Endodermal cell (in vitro differentiated cells): ENCODE data around the gene ZNF574. TPM values are rescaled to one million over a fixed set of nuclear protein-coding genes. Genes with fewer than 3 reads are reported as not detected.

Source experiments
- DNase-seq: peaks from one replicate; pipeline ENCODE4 v3.0.0-alpha.2; 2017
- H3K27ac ChIP-seq: 2 replicates; pipeline ENCODE4 v1.5.1; 2013; ENCODE audit warnings: mild to moderate bottlenecking, low read depth, low read length, moderate library complexity
- H3K27me3 ChIP-seq: 2 replicates; pipeline ENCODE4 v1.6.1; 2013; ENCODE audit warnings: mild to moderate bottlenecking, low read length, moderate library complexity; ENCODE audit not compliant: insufficient read depth, control insufficient read depth, poor library complexity, severe bottlenecking
- H3K36me3 ChIP-seq: 2 replicates; pipeline ENCODE4 v1.7.0; 2013; ENCODE audit warnings: mild to moderate bottlenecking, low read length, moderate library complexity; ENCODE audit not compliant: control insufficient read depth, insufficient read depth
- H3K4me1 ChIP-seq: one replicate; pipeline ENCODE4 v1.7.0; 2013; ENCODE audit warnings: low read length; ENCODE audit not compliant: control insufficient read depth, insufficient read depth
- H3K4me3 ChIP-seq: 2 replicates; pipeline ENCODE4 v1.5.1; 2013; ENCODE audit warnings: mild to moderate bottlenecking, low read length, moderate library complexity
- H3K9ac ChIP-seq: 2 replicates; pipeline ENCODE4 v1.6.1; 2013; ENCODE audit warnings: mild to moderate bottlenecking, low read length, moderate library complexity; ENCODE audit not compliant: poor library complexity, severe bottlenecking; ENCODE audit errors: extremely low read depth
- H3K9me3 ChIP-seq: 2 replicates; pipeline ENCODE4 v1.6.1; 2013; ENCODE audit warnings: mild to moderate bottlenecking, low read length, moderate library complexity; ENCODE audit not compliant: control insufficient read depth
- H3K27ac Mint-ChIP-seq: 2 replicates; pipeline ENCODE4 v1.8.0; 2020; ENCODE audit warnings: mixed read lengths
- H3K27me3 Mint-ChIP-seq: 2 replicates; pipeline ENCODE4 v1.8.0; 2021; ENCODE audit warnings: mild to moderate bottlenecking, mixed read lengths; ENCODE audit not compliant: insufficient read depth
- H3K36me3 Mint-ChIP-seq: 2 replicates; pipeline ENCODE4 v1.8.0; 2020; ENCODE audit warnings: low read depth, mixed read lengths
- H3K4me1 Mint-ChIP-seq: 2 replicates; pipeline ENCODE4 v1.8.0; 2020; ENCODE audit warnings: mixed read lengths
- H3K4me3 Mint-ChIP-seq: 2 replicates; pipeline ENCODE4 v1.8.0; 2020; ENCODE audit warnings: mild to moderate bottlenecking, moderate library complexity, mixed read lengths
- H3K9me3 Mint-ChIP-seq: 2 replicates; pipeline ENCODE4 v1.8.0; 2020; ENCODE audit warnings: mild to moderate bottlenecking, mixed read lengths
- CTCF ChIP-seq: fragments of 200-600 bp; sonication (generic); conservative IDR thresholded peaks from 2 replicates; pipeline ENCODE4 v1.5.0; 2021; ENCODE audit warnings: antibody characterized with exemption, mild to moderate bottlenecking
- WGBS, 2 experiments: methylation state at CpG; one replicate each; pipeline versions ENCODE4 v1.1.5 to v1.1.7; 2013; ENCODE audit warnings: missing lambda C conversion rate in 2 of 2, mixed read lengths in 1 of 2; ENCODE audit not compliant: insufficient coverage in 1 of 2, insufficient read length in 1 of 2; 5-methylcytosine and 5-hydroxymethylcytosine counted together
- total RNA-seq, 2 donors: library from RNA; stranded (reverse); fragmentation: NEBNext Ultra II Directional in 1 of 2; extraction: Animal tissue kit (Norgen Biotek cat#: 25700) in 1 of 2; gene quantifications; 2 replicates in 1 of 2; 3 replicates in 1 of 2; pipeline ENCODE4 v1.2.1, GENCODE V29; 2021

ZNF574 gene
- total RNA-seq, 2 donors from 2014 or later: 20.9 to 22.1 TPM

GRCh38 chr19:42059196-42059595 lies 16.8 kb upstream of the ZNF574 start:
- Histone ChIP-seq H3K27ac (no peak overlapping the region), H3K4me1 (no peaks in the 10 kb centered on the region), H3K9ac (no peak overlapping the region), H3K36me3 (peaks cover 6% of the 10 kb centered on the region), H3K27me3 (no peaks in the 10 kb centered on the region), H3K4me3 (no peak overlapping the region), H3K9me3 (no peaks in the 10 kb centered on the region)
- Mint-ChIP-seq H3K27ac (no peak overlapping the region), H3K4me3 (no peak overlapping the region), H3K36me3 (peaks cover 47% of the 10 kb centered on the region), H3K4me1 (no peaks in the 10 kb centered on the region), H3K9me3 (no peaks in the 10 kb centered on the region), H3K27me3 (no peaks in the 10 kb centered on the region)
- 93 to 98% methylated on average over 8 to 13 of the region's 13 CpGs for WGBS, 2 experiments
- TF ChIP-seq CTCF: no peak
- DNase-seq: no peak

GRCh38 chr19:42060117-42060516 lies 15.8 kb upstream of the ZNF574 start:
- no peaks in the 10 kb centered on the region for H3K9me3 ChIP-seq
- H3K4me1 Mint-ChIP-seq: no peaks in the 10 kb centered on the region
- no peak for DNase-seq
- TF ChIP-seq CTCF: no peak
- H3K27me3 ChIP-seq: no peaks in the 10 kb centered on the region
- no peak overlapping the region for H3K27ac Mint-ChIP-seq
- no peaks in the 10 kb centered on the region for H3K27me3 Mint-ChIP-seq
- H3K4me1 ChIP-seq: no peaks in the 10 kb centered on the region
- H3K27ac ChIP-seq: no peak overlapping the region
- H3K4me3 Mint-ChIP-seq: no peak overlapping the region
- peaks cover 6% of the 10 kb centered on the region for H3K36me3 ChIP-seq
- no peak overlapping the region for H3K4me3 ChIP-seq
- H3K9ac ChIP-seq: no peak overlapping the region
- peaks cover 40% of the 10 kb centered on the region for H3K36me3 Mint-ChIP-seq
- 94% methylated on average over 3 of the region's 3 CpGs; no CpG with 5 or more reads in 1 of the 2 experiments for WGBS, 2 experiments
- no peaks in the 10 kb centered on the region for H3K9me3 Mint-ChIP-seq

GRCh38 chr19:42062381-42062780 lies 13.6 kb upstream of the ZNF574 start:
- Histone ChIP-seq H3K9me3 (no peaks in the 10 kb centered on the region), H3K4me1 (no peaks in the 10 kb centered on the region), H3K4me3 (no peak overlapping the region), H3K36me3 (no peaks in the 10 kb centered on the region), H3K27ac (no peak overlapping the region), H3K27me3 (no peaks in the 10 kb centered on the region), H3K9ac (no peak overlapping the region)
- Mint-ChIP-seq H3K27me3 (no peaks in the 10 kb centered on the region), H3K27ac (no peak overlapping the region), H3K4me1 (no peaks in the 10 kb centered on the region), H3K36me3 (peaks cover 28% of the 10 kb centered on the region), H3K9me3 (no peaks in the 10 kb centered on the region), H3K4me3 (no peak overlapping the region)
- no peak for TF ChIP-seq CTCF
- DNase-seq: no peak
- WGBS, 2 experiments: 93 to 97% methylated on average over 16 of the region's 16 CpGs
